Right lobe of liver (tissue), 6 donors: ENCODE data around the gene GMDS. TPM values are rescaled to one million over a fixed set of nuclear protein-coding genes. Genes with fewer than 3 reads are reported as not detected.
A peak's percentile ranks its signal among the peaks of the same experiment; 100 is the strongest.

Source experiments
- ATAC-seq, 4 donors: fragments of 200-7000 bp; cut with Tn5 transposase; one replicate each; pipeline ENCODE4 v1.9.1; 2020; ENCODE audit warnings: mild to moderate bottlenecking in 4 of 4, moderate library complexity in 4 of 4
- DNase-seq, 3 donors: peaks; one replicate each; pipeline ENCODE4 v3.0.0-alpha.2; 2020
- H3K27ac ChIP-seq, 3 donors: fragments of 200-600 bp; one replicate each; pipeline ENCODE4 v1.8.0; 2022
- H3K27me3 ChIP-seq, 2 donors: fragments of 200-600 bp; one replicate each; pipeline ENCODE4 v1.8.0; 2022
- H3K36me3 ChIP-seq, 4 donors: fragments of 200-600 bp; sonication (generic) in 1 of 4; one replicate each; pipeline versions ENCODE4 v1.5.1 to v1.8.0; 2017 to 2022; ENCODE audit warnings: control low read depth in 1 of 4
- H3K4me1 ChIP-seq, 4 donors: fragments of 200-600 bp; sonication (generic) in 1 of 4; one replicate each; pipeline versions ENCODE4 v1.5.1 to v1.8.0; 2017 to 2022; ENCODE audit warnings: control low read depth in 1 of 4
- H3K4me3 ChIP-seq, 3 donors: fragments of 200-600 bp; one replicate each; pipeline ENCODE4 v1.8.0; 2022
- H3K9me3 ChIP-seq, 4 donors: fragments of 200-600 bp; sonication (generic) in 1 of 4; one replicate each; pipeline versions ENCODE4 v1.5.1 to v1.8.0; 2017 to 2022; ENCODE audit warnings: control low read depth in 1 of 4
- CTCF ChIP-seq, 4 donors: fragments of 200-600 bp in 3 of 4; fragments of 450-650 bp in 1 of 4; IDR thresholded peaks; one replicate each; pipeline versions ENCODE4 v1.5.1 to v1.8.0; 2016 to 2022; ENCODE audit warnings: antibody characterized with exemption in 4 of 4, mild to moderate bottlenecking in 2 of 4
- POLR2A ChIP-seq: fragments of 450-650 bp; IDR thresholded peaks from one replicate; pipeline ENCODE4 v1.6.1; 2017; ENCODE audit warnings: antibody characterized with exemption, mild to moderate bottlenecking
- WGBS: methylation state at CpG from one replicate; pipeline ENCODE4 v1.1.6; 2018; ENCODE audit warnings: low coverage, low lambda C conversion rate; ENCODE audit not compliant: insufficient coverage; ENCODE audit errors: missing lambda C conversion rate; 5-methylcytosine and 5-hydroxymethylcytosine counted together
- intact Hi-C, 2 donors: fragments of 100-400 bp; cut with DNase I; formaldehyde crosslinking; loops; one replicate each; pipeline versions ENCODE4 v1.11.2 to v1.14.1; 2022
- total RNA-seq, 6 experiments: library from RNA; depleted of rRNA in 2 of 6; stranded (reverse); fragments of >200 nt in 2 of 6; fragmentation: NEBNext Ultra II Directional in 3 of 6; extraction: Animal tissue kit (Norgen Biotek cat#: 25700) in 3 of 6; gene quantifications; one replicate each; pipeline versions ENCODE4 v1.1.0 to v1.2.4, GENCODE V29; 2016 to 2023
- donor health status: DM: no; HTN: yes; CAD: no.
- donor health status: DM: no; HTN: no; CAD: no.
- donor health status: DM: no; HTN: no; CAD: no.
- donor health status: DM: no; HTN: yes; CAD: no.
- donor health status: DM: no; HTN: yes; CAD: no.

GMDS gene
- total RNA-seq, 6 experiments from 2014 or later: 15.9 to 34.4 (median 23.4) TPM

GRCh38 chr6:2190661-2191389 lies 54.6 kb downstream of the GMDS start:
- no peaks in the 10 kb centered on the region for H3K9me3 ChIP-seq
- H3K27ac ChIP-seq: no peak overlapping the region
- WGBS: no CpG with 5 or more reads among the region's 24 CpGs
- intact Hi-C loops: no loop called here
- ATAC-seq (peak in 1 of 4 donors; percentile 45), DNase-seq (peak in 1 of 3 donors; percentile 44)
- no peaks in the 10 kb centered on the region for H3K36me3 ChIP-seq
- TF ChIP-seq POLR2A: no peak
- no peak for TF ChIP-seq CTCF (IDR thresholded peaks at IDR 0.05)
- no peaks in the 10 kb centered on the region for H3K4me1 ChIP-seq
- H3K27me3 ChIP-seq: no peaks in the 10 kb centered on the region
- H3K4me3 ChIP-seq: no peak overlapping the region

GRCh38 chr6:2188856-2189384 lies 56.5 kb downstream of the GMDS start:
- Histone ChIP-seq H3K4me1 (no peaks in the 10 kb centered on the region), H3K9me3 (no peaks in the 10 kb centered on the region), H3K27ac (no peak overlapping the region), H3K4me3 (no peak overlapping the region), H3K27me3 (no peaks in the 10 kb centered on the region), H3K36me3 (no peaks in the 10 kb centered on the region)
- intact Hi-C loops: no loop called here
- WGBS: 62% methylated on average over 2 of the region's 3 CpGs
- DNase-seq: no peak
- no peak for ATAC-seq
- TF ChIP-seq POLR2A (no peak), CTCF (IDR thresholded peaks at IDR 0.05) (no peak)

- Histone ChIP-seq H3K36me3 (no peaks in the 10 kb centered on the region), H3K27ac (no peak overlapping the region), H3K4me3 (no peak overlapping the region), H3K9me3 (no peaks in the 10 kb centered on the region), H3K27me3 (no peaks in the 10 kb centered on the region), H3K4me1 (no peaks in the 10 kb centered on the region)
- intact Hi-C loops: no loop called here
- TF ChIP-seq CTCF (IDR thresholded peaks at IDR 0.05) (no peak), POLR2A (no peak)
- ATAC-seq (no peak), DNase-seq (no peak)
- WGBS: 94% methylated on average over 5 of the region's 5 CpGs
These were observed 57.0 kb downstream of the GMDS start for GRCh38 chr6:2188397-2188796.

- H3K9me3 ChIP-seq: no peaks in the 10 kb centered on the region
- no peak overlapping the region for H3K4me3 ChIP-seq
- no peaks in the 10 kb centered on the region for H3K27me3 ChIP-seq
- TF ChIP-seq CTCF (IDR thresholded peaks at IDR 0.05): no peak
- TF ChIP-seq POLR2A: no peak
- no peak overlapping the region for H3K27ac ChIP-seq
- no peaks in the 10 kb centered on the region for H3K36me3 ChIP-seq
- ATAC-seq: no peak
- no peak for DNase-seq
- no peaks in the 10 kb centered on the region for H3K4me1 ChIP-seq
- 64% methylated on average over 3 of the region's 3 CpGs for WGBS
- intact Hi-C loops: no loop called here
These were observed 57.6 kb downstream of the GMDS start for GRCh38 chr6:2187826-2188225.
